K562 (cell line): ENCODE measurements around the gene OR2B2. TPM values are rescaled to one million over a fixed set of nuclear protein-coding genes. Genes with fewer than 3 reads are reported as not detected.
A peak's percentile ranks its signal among the peaks of the same experiment; 100 is the strongest.

ENCODE experiments used
- ATAC-seq: fragments of 200-7000 bp; cut with Tn5 transposase; 3 replicates; pipeline ENCODE4 v1.9.1; 2020; ENCODE audit warnings: moderate library complexity
- BruUV-seq: library from RNA; stranded (reverse); fragments of 400-500 nt; replicated peaks from 2 replicates; lab custom pipeline; 2021; lab: Mats Ljungman, UMichigan
- CTCF ChIA-PET: fragments of 300-600 bp; formaldehyde crosslinking; extraction: SDS; loops from one replicate; lab custom pipeline; 2021; ENCODE audit warnings: low intra/inter-chr PET ratio; lab: Yijun Ruan, JAX
- POLR2A ChIA-PET: fragments of 300-600, 350-650 bp; sonication (Branson Sonifier 250); formaldehyde crosslinking; extraction: SDS; loops from one replicate; lab custom pipeline; 2021; ENCODE audit warnings: antibody characterized with exemption, inconsistent platforms; lab: Yijun Ruan, JAX
- DNase-seq, 4 experiments: peaks; one replicate each; pipeline versions ENCODE4 v3.0.0 to v3.0.0-alpha.2; 2011 to 2018; ENCODE audit warnings: low spot score in 3 of 4, mixed read lengths in 3 of 4; ENCODE audit errors: extremely low read depth in 1 of 4
- FAIRE-seq: peaks from 2 replicates; lab custom pipeline; 2011; peaks lifted over from hg19 to GRCh38; lab: Jason Lieb, UNC
- H2AFZ ChIP-seq: 2 replicates; pipeline ENCODE4 v1.6.0; 2011; ENCODE audit warnings: low read depth, low read length, control low read depth, inconsistent platforms
- H3K27ac ChIP-seq: fragments of 200-600 bp; 3 replicates; pipeline ENCODE4 v1.8.0; 2011; ENCODE audit warnings: low read depth, mild to moderate bottlenecking, control low read depth, inconsistent platforms, low read length, moderate library complexity, mixed read lengths; ENCODE audit errors: extremely low read depth
- H3K27me3 ChIP-seq, 2 experiments: fragments of 300-600 bp in 1 of 2; 2 replicates in 1 of 2; 3 replicates in 1 of 2; pipeline versions ENCODE4 v1.6.0 to v1.8.0; 2011; ENCODE audit warnings: inconsistent platforms in 2 of 2, low read length in 2 of 2, mild to moderate bottlenecking in 1 of 2, mixed read lengths in 1 of 2, moderate library complexity in 1 of 2; ENCODE audit not compliant: control insufficient read depth in 2 of 2, insufficient read depth in 2 of 2
- H3K36me3 ChIP-seq: fragments of 300-600 bp; 3 replicates; pipeline ENCODE4 v1.8.0; 2011; ENCODE audit warnings: mild to moderate bottlenecking, low read length, inconsistent platforms; ENCODE audit not compliant: control insufficient read depth, insufficient read depth
- H3K4me1 ChIP-seq, 2 experiments: fragments of 200-600 bp in 1 of 2; replicated peaks in 1 of 2; 2 replicates in 1 of 2; 3 replicates in 1 of 2; pipeline versions ENCODE4 v1.5.1 to v1.8.0; 2011; ENCODE audit warnings: inconsistent platforms in 2 of 2, low read length in 2 of 2, mild to moderate bottlenecking in 1 of 2, mixed read lengths in 1 of 2, moderate library complexity in 1 of 2; ENCODE audit not compliant: control insufficient read depth in 2 of 2, insufficient read depth in 2 of 2
- H3K4me2 ChIP-seq: 2 replicates; pipeline ENCODE4 v1.6.1; 2011; ENCODE audit warnings: low read length, control low read depth, inconsistent platforms, mixed read lengths; ENCODE audit not compliant: insufficient read depth
- H3K4me3 ChIP-seq: fragments of 200-600 bp; sonication (generic), shearing (Covaris generic); 2 replicates; pipeline ENCODE4 v1.5.1; 2016; ENCODE audit warnings: control low read depth, inconsistent platforms
- H3K79me2 ChIP-seq: fragments of 200-600 bp; 3 replicates; pipeline ENCODE4 v1.8.0; 2011; ENCODE audit warnings: low read length, inconsistent platforms; ENCODE audit not compliant: control insufficient read depth, insufficient read depth
- H3K9ac ChIP-seq, 2 experiments: 2 replicates each; pipeline versions ENCODE4 v1.6.0 to v1.6.1; 2011; ENCODE audit warnings: low read depth in 2 of 2, low read length in 2 of 2, control low read depth in 1 of 2, inconsistent platforms in 1 of 2, mild to moderate bottlenecking in 1 of 2, mixed read lengths in 1 of 2; ENCODE audit not compliant: insufficient read depth in 1 of 2
- H3K9me1 ChIP-seq: one replicate; pipeline ENCODE4 v1.6.0; 2011; ENCODE audit warnings: inconsistent platforms, mild to moderate bottlenecking, low read length, moderate library complexity; ENCODE audit not compliant: control insufficient read depth, insufficient read depth
- H3K9me3 ChIP-seq: replicated peaks from 2 replicates; pipeline ENCODE4 v1.5.1; 2011; ENCODE audit warnings: low read depth, low read length, inconsistent platforms; ENCODE audit not compliant: control insufficient read depth, insufficient read depth
- H4K20me1 ChIP-seq: replicated peaks from 2 replicates; pipeline ENCODE4 v1.6.1; 2011; ENCODE audit warnings: low read length, inconsistent platforms, mixed read lengths; ENCODE audit not compliant: control insufficient read depth, insufficient read depth
- ATF4 ChIP-seq: fragments of 450-650 bp; formaldehyde crosslinking; IDR thresholded peaks from 2 replicates; pipeline ENCODE4 v1.4.0; 2022; ENCODE audit warnings: mild to moderate bottlenecking, moderate library complexity
- EWSR1 ChIP-seq: fragments of 450-650 bp; IDR thresholded peaks from 2 replicates; pipeline ENCODE4 v1.6.1; 2018; ENCODE audit warnings: borderline replicate concordance, mild to moderate bottlenecking, low read depth, moderate library complexity; ENCODE audit not compliant: partially characterized antibody
- EZH2 ChIP-seq: IDR thresholded peaks from 2 replicates; pipeline ENCODE4 v1.6.1; 2012; ENCODE audit warnings: low read depth, mild to moderate bottlenecking, inconsistent platforms, low read length, borderline replicate concordance
- ILF3 ChIP-seq: fragments of 450-650 bp; IDR thresholded peaks from 2 replicates; pipeline ENCODE4 v1.6.1; 2018; ENCODE audit warnings: antibody characterized with exemption, mild to moderate bottlenecking, moderate library complexity, borderline replicate concordance
- MBD1 ChIP-seq: fragments of 250-450 bp; sonication (Bioruptor Pico); IDR thresholded peaks from 2 replicates; pipeline ENCODE4 v1.8.0; 2022; ENCODE audit warnings: inconsistent platforms
- PML ChIP-seq: IDR thresholded peaks from 2 replicates; pipeline ENCODE4 v1.6.1; 2012; ENCODE audit warnings: low read length, inconsistent platforms
- SFPQ ChIP-seq: fragments of 200-400 bp; formaldehyde crosslinking; IDR thresholded peaks from 2 replicates; pipeline ENCODE4 v1.6.1; 2017; ENCODE audit warnings: mild to moderate bottlenecking, low read depth, low read length, moderate library complexity
- SOX6 ChIP-seq: fragments of 450-650 bp; IDR thresholded peaks from 2 replicates; pipeline ENCODE4 v1.6.1; 2014; ENCODE audit warnings: mild to moderate bottlenecking
- TAF9B ChIP-seq: fragments of 450-650 bp; IDR thresholded peaks from 2 replicates; pipeline ENCODE4 v1.6.1; 2018; ENCODE audit warnings: mild to moderate bottlenecking; ENCODE audit not compliant: partially characterized antibody
- TCF3 ChIP-seq: sonication (generic); formaldehyde crosslinking; IDR thresholded peaks from 2 replicates; pipeline ENCODE4 v1.4.0; 2020; ENCODE audit warnings: mild to moderate bottlenecking, missing genetic modification reagents
- ZBTB2 ChIP-seq: fragments of 450-650 bp; IDR thresholded peaks from 2 replicates; pipeline ENCODE4 v1.6.1; 2016; ENCODE audit warnings: antibody characterized with exemption
- ZNF140 ChIP-seq: fragments of 250-450 bp; sonication (Bioruptor Pico); IDR thresholded peaks from 2 replicates; pipeline ENCODE4 v1.8.0; 2021; ENCODE audit warnings: moderate library complexity, mild to moderate bottlenecking, inconsistent platforms
- ZNF184 ChIP-seq: sonication (generic); formaldehyde crosslinking; IDR thresholded peaks from 2 replicates; pipeline ENCODE4 v1.5.0; 2020; ENCODE audit warnings: missing genetic modification reagents
- ZNF232 ChIP-seq: sonication (generic); formaldehyde crosslinking; IDR thresholded peaks from 2 replicates; pipeline ENCODE4 v1.8.0; 2022; ENCODE audit warnings: mild to moderate bottlenecking, missing genetic modification reagents
- WGBS: fragments of 100-300 bp; shearing (Covaris generic); methylation state at CpG from one replicate; pipeline ENCODE4 v1.1.6; 2016; ENCODE audit warnings: low coverage, mixed read lengths; ENCODE audit not compliant: insufficient coverage; ENCODE audit errors: missing lambda C conversion rate; 5-methylcytosine and 5-hydroxymethylcytosine counted together
- in situ Hi-C: fragments of 300-500 bp; cut with MboI; formaldehyde crosslinking; loops from 4 replicates; pipeline ENCODE4 v1.15.0; 2018; ENCODE audit warnings: inconsistent platforms, mixed read lengths
- intact Hi-C: fragments of 100-400 bp; cut with micrococcal nuclease; formaldehyde crosslinking; loops from 2 replicates; pipeline ENCODE4 v1.14.2; 2022
- polyA plus RNA-seq, 8 experiments: library from polyadenylated mRNA; depleted of rRNA in 4 of 8; stranded (reverse) in 5 of 8; unstranded in 3 of 8; fragments of >200 nt; fragmentation: Nextera tagmentation in 2 of 8; fragmentation: Illumina TruSeq in 1 of 8; extraction: Ambion mirVana in 2 of 8; extraction: Trizol in 1 of 8; gene quantifications; 2 replicates each; pipeline versions ENCODE4 v1.2.1 to v1.2.3, GENCODE V29; 2011 to 2014; ENCODE audit warnings: inconsistent platforms in 1 of 8, missing spikeins in 1 of 8
- total RNA-seq, 7 experiments: library from RNA; depleted of rRNA in 6 of 7; stranded (reverse); fragments of >200 nt in 6 of 7; fragmentation: Illumina TruSeq in 2 of 7; extraction: Trizol in 2 of 7; gene quantifications; 2 replicates each; pipeline versions ENCODE4 v1.2.1 to v1.2.3, GENCODE V29; 2011 to 2021; ENCODE audit warnings: low replicate concordance in 1 of 7

OR2B2 gene
- total and polyA plus RNA-seq, 9 of the 15 experiments (the other 6 are each of a cell fraction or from before 2014, with no cell fraction given) = 0.24 TPM; not detected in 8

GRCh38 chr6:27902335-27903314 is 9.6 kb downstream of the OR2B2 start:
- intact Hi-C loops = loop anchor here (2.0 to 5.0 kb wide), 3 partner anchors 180 to 455 kb away; partner anchors contain the start of gene ZNF165
- Histone ChIP-seq H3K4me1 (peaks cover 7 to 28% of the 10 kb centered on the region in 2 experiments; a peak in 4 of 5 replicates), H3K9me1 (no peaks in the 10 kb centered on the region), H3K27me3 (no peaks in the 10 kb centered on the region), H2AFZ (peak overlapping the region; percentile 90), H3K79me2 (peaks cover 87% of the 10 kb centered on the region), H3K4me2 (peak overlapping the region; percentile 73), H3K9ac (peak overlapping the region; percentile 88 to 89), H3K4me3 (peak overlapping the region; percentile 39), H3K9me3 (no peaks in the 10 kb centered on the region), H3K36me3 (peaks cover 78% of the 10 kb centered on the region), H4K20me1 (peaks cover 26% of the 10 kb centered on the region), H3K27ac (peak overlapping the region; percentile 79)
- ChIA-PET POLR2A (interaction anchor here (0.8 to 2.5 kb wide), 14 partner anchors 9 to 239 kb away, joined by 3 to 37 read pairs (median 4); partner anchors contain the start of gene ZKSCAN8), CTCF (interaction anchor here (0.6 to 0.7 kb wide), 2 partner anchors 150 to 784 kb away, joined by 3 read pairs; no protein-coding TSS in a partner anchor)
- no TSS peak for BruUV-seq
- ATAC-seq (peak; percentile 90), DNase-seq (peak; percentile 69 to 88 (median 75)), FAIRE-seq (peak; percentile 66)
- WGBS = under 1% methylated on average over 38 of the region's 38 CpGs
- in situ Hi-C loops = no loop called here
- TF ChIP-seq ZNF232 (CRISPR knock-in tag) (no peak), ZNF140 (CRISPR knock-in tag) (no peak; the same call in 1 of the 2 replicates), SOX6 (peak; percentile 67), ILF3 (peak; percentile 98), SFPQ (no peak), PML (peak; percentile 93), ATF4 (peak; percentile 77), TAF9B (no peak), MBD1 (CRISPR knock-in tag) (no peak), EWSR1 (peak; percentile 85), ZNF184 (CRISPR knock-in tag) (no peak), EZH2 (no peak), ZBTB2 (no peak), TCF3 (CRISPR knock-in tag) (no peak; the same call in 1 of the 2 replicates)
